Activated CD4-positive, alpha-beta T cell treated with anti-CD3 and anti-CD28 coated beads for 24 hours (primary cell): Measurements from ENCODE around the gene BRD1.

ENCODE experiments used
- DNase-seq, 2 donors: peaks; one replicate each; pipeline ENCODE4 v3.0.0-alpha.2; 2020; ENCODE audit warnings: low read depth in 2 of 2

Gene BRD1

GRCh38 chr22:49728570-49729271 is 99.0 kb downstream of the BRD1 start:
- DNase-seq = no peak

DNA sequence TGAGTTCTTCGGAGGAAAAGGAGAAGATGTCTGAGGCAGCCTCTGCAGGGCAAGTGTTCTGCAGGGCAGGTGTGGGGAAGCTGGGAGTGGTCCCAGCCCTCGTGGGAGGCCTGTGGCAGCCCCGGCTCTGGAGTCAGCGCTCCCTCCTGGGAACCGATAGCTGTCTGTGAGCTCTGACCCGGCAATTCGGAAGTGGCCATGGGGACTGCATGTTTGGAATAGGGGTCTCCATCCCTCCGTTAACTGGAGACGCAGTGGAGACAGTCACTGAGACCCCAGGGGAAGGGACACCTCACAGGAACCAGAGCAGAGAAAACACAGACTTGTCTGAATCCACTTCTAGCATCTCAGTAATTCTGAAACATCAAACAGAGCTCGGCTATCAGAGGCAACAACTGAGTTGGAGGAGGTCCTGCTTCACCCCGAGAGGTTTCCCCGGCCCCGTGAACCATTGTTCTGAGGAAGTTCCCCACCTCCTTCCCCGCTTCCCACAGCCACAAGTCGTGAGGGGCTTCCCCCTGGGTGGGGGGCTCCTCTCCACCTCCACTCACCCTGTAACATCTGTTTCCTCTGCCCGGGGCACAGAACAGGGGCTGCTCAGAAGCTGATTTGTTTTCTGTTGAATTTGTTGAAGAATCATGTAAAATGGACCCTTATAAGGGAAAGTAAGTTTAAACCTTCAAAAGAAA is 99.6 kb downstream of the BRD1 start:
- DNase-seq = no peak

- no peak for DNase-seq
Observed at GRCh38 chr22:49727191-49727880, 100.3 kb downstream of the BRD1 start.

- DNase-seq = no peak
Observed at GRCh38 chr22:49726701-49727101, 101.0 kb downstream of the BRD1 start.

DNA sequence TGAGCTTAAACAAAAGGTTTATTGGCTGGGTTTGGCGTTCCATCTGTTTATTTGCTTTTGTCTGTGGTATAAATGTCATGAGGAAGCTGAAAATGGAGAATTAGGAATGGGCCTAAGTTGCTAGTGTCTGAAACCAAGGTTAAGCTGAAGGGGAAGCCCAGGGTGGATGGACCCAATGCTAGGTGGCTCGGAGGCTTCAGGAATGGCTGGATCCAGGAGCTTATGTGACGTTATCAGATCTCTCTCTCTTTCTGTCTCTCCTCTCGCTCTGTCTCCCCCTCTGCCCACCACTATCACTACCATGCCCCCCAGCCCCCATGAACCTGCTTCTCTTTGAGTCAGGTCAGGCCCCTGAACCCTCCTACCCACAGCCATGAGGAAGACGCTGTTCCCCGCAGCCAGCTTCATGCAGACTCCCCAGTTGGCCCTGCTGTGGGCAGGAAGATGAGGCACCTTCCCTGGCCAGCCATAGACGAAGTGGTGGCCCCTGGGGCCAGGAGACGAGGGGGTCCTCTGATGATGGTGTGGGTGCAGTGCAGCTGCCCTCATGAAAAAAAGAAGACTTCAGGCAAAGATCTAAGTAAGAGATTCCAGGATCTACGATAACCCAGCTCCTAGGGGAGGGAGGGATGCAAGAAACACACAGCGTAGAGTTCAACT is 101.5 kb downstream of the BRD1 start:
- no peak for DNase-seq

GRCh38 chr22:49725516-49725915 is 102.2 kb downstream of the BRD1 start:
- DNase-seq = no peak

DNA sequence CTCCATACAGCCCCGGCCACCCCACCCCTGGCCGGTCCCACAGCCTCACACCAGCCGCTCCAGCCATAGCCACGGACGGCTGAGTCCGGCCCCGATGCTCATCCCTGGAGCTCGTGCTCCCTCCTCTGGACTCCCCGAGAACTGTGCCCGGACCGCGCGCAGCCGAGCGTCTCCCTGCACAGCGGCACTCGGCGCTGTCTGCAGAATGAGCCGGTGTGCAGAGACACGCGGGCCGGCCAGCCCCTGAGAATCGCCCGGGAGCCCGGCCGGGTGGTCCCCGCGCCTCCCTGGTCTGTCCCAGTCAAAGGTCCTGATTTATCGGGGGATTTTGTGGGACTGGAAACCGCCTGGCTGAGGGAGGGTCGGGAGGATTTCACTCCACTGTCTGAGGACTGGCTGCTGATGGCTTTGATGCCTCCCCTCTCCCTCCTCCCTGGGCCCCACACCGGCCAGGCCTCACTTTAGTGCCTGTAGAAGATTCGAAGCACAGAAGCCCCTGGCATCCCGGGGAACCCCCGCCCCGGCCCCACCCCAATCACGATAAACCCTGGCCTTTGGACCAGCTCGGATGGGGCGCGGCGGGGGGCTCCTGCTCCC is 102.7 kb downstream of the BRD1 start:
- peak; percentile 59 to 66 for DNase-seq

DNA sequence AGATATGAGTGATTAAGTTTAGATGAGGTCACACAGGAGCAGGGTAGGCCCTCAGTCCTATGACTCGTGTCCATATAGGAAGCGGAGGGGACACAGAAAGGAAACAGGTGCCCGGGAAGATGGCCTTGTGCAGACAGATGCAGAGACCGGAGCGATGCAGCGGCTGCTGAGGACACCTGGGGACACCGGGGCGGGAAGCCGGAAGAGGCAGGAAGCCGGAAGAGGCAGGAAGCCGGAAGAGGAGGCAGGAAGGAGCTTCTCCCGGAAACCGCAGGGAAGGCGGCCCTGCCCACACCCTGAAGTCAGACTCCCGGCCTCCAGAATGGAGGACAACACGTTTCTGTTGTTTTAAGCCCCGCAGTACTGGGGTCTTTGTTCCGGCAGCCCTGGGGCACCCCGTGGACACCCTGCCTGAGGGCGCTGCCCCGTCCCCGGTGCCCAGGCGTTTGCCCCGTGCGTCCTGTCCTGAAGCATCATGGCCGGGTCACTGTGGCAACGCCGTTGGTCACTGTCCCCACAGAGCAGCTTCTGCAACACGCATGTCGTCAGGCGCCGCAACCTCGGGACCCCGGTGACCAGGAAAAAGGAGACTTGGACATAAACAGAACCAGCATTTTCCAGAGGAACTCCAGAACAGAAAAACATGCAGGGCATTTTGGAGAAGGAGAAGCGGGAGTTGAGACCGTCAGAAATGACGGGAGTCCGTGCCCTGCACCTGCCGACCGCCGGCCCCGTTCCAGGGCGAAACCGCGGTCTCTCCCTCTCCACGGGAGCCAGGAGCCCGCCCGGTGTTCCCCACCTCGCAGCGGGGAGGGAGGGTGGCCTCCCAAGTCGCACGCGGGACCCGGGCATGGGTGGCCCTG is 103.4 kb downstream of the BRD1 start:
- DNase-seq = peak in 1 of 2 donors; percentile 33

- no peak for DNase-seq
Observed at GRCh38 chr22:49723478-49724029, 104.1 kb downstream of the BRD1 start.
